Mesenchymal stem cell (in vitro differentiated cells and primary cell): ENCODE results near the gene OLFM3.

Experiments
- DNase-seq: peaks from one replicate; pipeline ENCODE4 v3.0.0-alpha.2; 2013
- H2AFZ ChIP-seq: one replicate; pipeline ENCODE4 v1.6.1; 2013; ENCODE audit warnings: low read depth, mild to moderate bottlenecking, control low read depth, inconsistent platforms, low read length, moderate library complexity
- H2AK5ac ChIP-seq: 2 replicates; pipeline ENCODE4 v1.6.1; 2013; ENCODE audit warnings: low read length, moderate library complexity, mild to moderate bottlenecking, inconsistent platforms; ENCODE audit not compliant: severe bottlenecking
- H2BK120ac ChIP-seq: one replicate; pipeline ENCODE4 v1.6.1; 2013; ENCODE audit warnings: low read depth, mild to moderate bottlenecking, inconsistent platforms, low read length, moderate library complexity
- H2BK12ac ChIP-seq, 2 experiments: one replicate each; pipeline ENCODE4 v1.6.1; 2013; ENCODE audit warnings: inconsistent platforms in 2 of 2, low read length in 2 of 2, mild to moderate bottlenecking in 2 of 2, moderate library complexity in 2 of 2, control low read depth in 1 of 2
- H2BK15ac ChIP-seq: one replicate; pipeline ENCODE4 v1.6.1; 2013; ENCODE audit warnings: mild to moderate bottlenecking, low read depth, inconsistent platforms; ENCODE audit not compliant: poor library complexity, severe bottlenecking
- H2BK5ac ChIP-seq: 2 replicates; pipeline ENCODE4 v1.6.1; 2013; ENCODE audit warnings: low read depth, mild to moderate bottlenecking, low read length, control low read depth, inconsistent platforms; ENCODE audit not compliant: poor library complexity, severe bottlenecking
- H3K14ac ChIP-seq, 2 experiments: one replicate each; pipeline ENCODE4 v1.6.1; 2013; ENCODE audit warnings: inconsistent platforms in 2 of 2, low read length in 2 of 2, control low read depth in 1 of 2, mild to moderate bottlenecking in 1 of 2, moderate library complexity in 1 of 2
- H3K18ac ChIP-seq, 2 experiments: one replicate each; pipeline ENCODE4 v1.6.1; 2013; ENCODE audit warnings: inconsistent platforms in 2 of 2, low read length in 2 of 2, control low read depth in 1 of 2, low read depth in 1 of 2, mild to moderate bottlenecking in 1 of 2
- H3K23ac ChIP-seq, 2 experiments: one replicate each; pipeline ENCODE4 v1.6.1; 2013; ENCODE audit warnings: inconsistent platforms in 2 of 2, low read length in 2 of 2, mild to moderate bottlenecking in 2 of 2, moderate library complexity in 2 of 2, control low read depth in 1 of 2
- H3K27ac ChIP-seq: 2 replicates; pipeline ENCODE4 v1.5.1; 2013; ENCODE audit warnings: mild to moderate bottlenecking, moderate library complexity, low read length, control low read depth, inconsistent platforms; ENCODE audit not compliant: poor library complexity, severe bottlenecking
- H3K27me3 ChIP-seq, 2 experiments: 2 replicates each; pipeline versions ENCODE4 v1.6.1 to v1.7.0; 2013; ENCODE audit warnings: low read length in 2 of 2, mild to moderate bottlenecking in 2 of 2, moderate library complexity in 2 of 2, control low read depth in 1 of 2, inconsistent platforms in 1 of 2; ENCODE audit not compliant: control insufficient read depth in 1 of 2, insufficient read depth in 1 of 2
- H3K36me3 ChIP-seq, 2 experiments: 2 replicates each; pipeline versions ENCODE4 v1.6.1 to v1.7.0; 2013; ENCODE audit warnings: low read length in 2 of 2, control low read depth in 1 of 2, inconsistent platforms in 1 of 2, low read depth in 1 of 2, mild to moderate bottlenecking in 1 of 2; ENCODE audit not compliant: insufficient read depth in 2 of 2, control insufficient read depth in 1 of 2
- H3K4ac ChIP-seq, 2 experiments: one replicate each; pipeline ENCODE4 v1.6.1; 2013; ENCODE audit warnings: inconsistent platforms in 2 of 2, low read length in 2 of 2, mild to moderate bottlenecking in 2 of 2, moderate library complexity in 2 of 2, control low read depth in 1 of 2, low read depth in 1 of 2
- H3K4me1 ChIP-seq: 2 replicates; pipeline ENCODE4 v1.6.1; 2013; ENCODE audit warnings: low read depth, low read length, control low read depth; ENCODE audit not compliant: control insufficient read depth, insufficient read depth
- H3K4me2 ChIP-seq: 2 replicates; pipeline ENCODE4 v1.6.1; 2013; ENCODE audit warnings: low read length, mild to moderate bottlenecking, inconsistent platforms; ENCODE audit not compliant: poor library complexity, severe bottlenecking
- H3K4me3 ChIP-seq, 2 experiments: 2 replicates each; pipeline versions ENCODE4 v1.5.1 to v1.7.0; 2013; ENCODE audit warnings: low read length in 2 of 2, mild to moderate bottlenecking in 2 of 2, control low read depth in 1 of 2, low read depth in 1 of 2; ENCODE audit not compliant: insufficient read depth in 1 of 2
- H3K79me1 ChIP-seq: replicated peaks from 2 replicates; pipeline ENCODE4 v1.6.1; 2013; ENCODE audit warnings: mild to moderate bottlenecking, control low read depth, low read length, inconsistent platforms; ENCODE audit not compliant: poor library complexity, severe bottlenecking
- H3K9ac ChIP-seq: 2 replicates; pipeline ENCODE4 v1.7.0; 2013; ENCODE audit warnings: mild to moderate bottlenecking, low read length, moderate library complexity
- H3K9me3 ChIP-seq: 2 replicates; pipeline ENCODE4 v1.7.0; 2013; ENCODE audit warnings: mild to moderate bottlenecking, low read length; ENCODE audit not compliant: control insufficient read depth
- H4K8ac ChIP-seq: one replicate; pipeline ENCODE4 v1.6.1; 2013; ENCODE audit warnings: inconsistent platforms, mild to moderate bottlenecking, low read length, moderate library complexity
- H4K91ac ChIP-seq: one replicate; pipeline ENCODE4 v1.6.1; 2013; ENCODE audit warnings: mild to moderate bottlenecking, low read length, inconsistent platforms
- WGBS: methylation state at CpG from one replicate; pipeline ENCODE4 v1.1.7; 2013; ENCODE audit warnings: mixed read lengths; 5-methylcytosine and 5-hydroxymethylcytosine counted together

OLFM3 gene

GRCh38 chr1:101942516-101943193, 54.1 kb downstream of the OLFM3 start:
- Histone ChIP-seq H2BK15ac (no peak overlapping the region), H3K4ac (no peak overlapping the region), H3K23ac (no peak overlapping the region), H2AK5ac (no peak overlapping the region), H3K79me1 (no peaks in the 10 kb centered on the region), H3K4me2 (no peak overlapping the region), H3K27me3 (no peaks in the 10 kb centered on the region), H3K27ac (no peak overlapping the region), H2BK5ac (no peak overlapping the region), H4K91ac (no peak overlapping the region), H3K36me3 (no peaks in the 10 kb centered on the region), H3K4me3 (no peak overlapping the region), H2BK120ac (no peak overlapping the region), H3K9me3 (no peaks in the 10 kb centered on the region), H3K18ac (no peak overlapping the region), H4K8ac (no peak overlapping the region), H3K4me1 (no peaks in the 10 kb centered on the region), H2BK12ac (no peak overlapping the region), H3K14ac (no peak overlapping the region), H3K9ac (no peak overlapping the region), H2AFZ (no peak overlapping the region)
- WGBS = 93% methylated on average over 2 of the region's 3 CpGs
- no peak for DNase-seq

DNA sequence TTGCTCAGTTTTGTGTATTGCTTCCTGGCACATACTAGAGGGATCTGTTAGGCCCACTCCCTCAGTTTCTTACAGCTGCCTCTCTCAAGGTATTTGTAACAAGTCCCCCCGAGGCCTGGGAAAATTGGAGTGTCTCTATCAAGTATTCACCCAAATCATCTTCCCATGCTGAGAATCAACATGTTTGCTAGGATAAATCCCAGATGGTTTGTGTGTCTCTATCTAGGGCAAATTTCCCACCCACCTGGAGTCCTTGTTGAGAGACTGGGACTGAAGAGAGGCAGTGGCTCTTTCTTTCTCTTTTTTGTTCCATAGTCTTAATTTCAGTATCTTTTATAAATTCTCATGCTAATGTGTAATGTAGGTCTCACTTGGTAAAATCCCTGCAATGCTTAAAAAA, 58.0 kb downstream of the OLFM3 start:
- Histone ChIP-seq H2BK5ac (no peak overlapping the region), H2BK15ac (no peak overlapping the region), H3K4me3 (no peak overlapping the region), H3K14ac (no peak overlapping the region), H3K27me3 (no peaks in the 10 kb centered on the region), H4K8ac (no peak overlapping the region), H3K9me3 (no peaks in the 10 kb centered on the region), H3K27ac (no peak overlapping the region), H3K23ac (no peak overlapping the region), H2AFZ (no peak overlapping the region), H4K91ac (no peak overlapping the region), H3K9ac (no peak overlapping the region), H3K4me2 (no peak overlapping the region), H3K18ac (no peak overlapping the region), H2AK5ac (no peak overlapping the region), H2BK12ac (no peak overlapping the region), H3K36me3 (no peaks in the 10 kb centered on the region), H2BK120ac (no peak overlapping the region), H3K79me1 (no peaks in the 10 kb centered on the region), H3K4me1 (no peaks in the 10 kb centered on the region), H3K4ac (no peak overlapping the region)
- whole genome bisulfite sequencing = 20% methylated on average over 1 of the region's 1 CpG
- no peak for DNase-seq

DNA sequence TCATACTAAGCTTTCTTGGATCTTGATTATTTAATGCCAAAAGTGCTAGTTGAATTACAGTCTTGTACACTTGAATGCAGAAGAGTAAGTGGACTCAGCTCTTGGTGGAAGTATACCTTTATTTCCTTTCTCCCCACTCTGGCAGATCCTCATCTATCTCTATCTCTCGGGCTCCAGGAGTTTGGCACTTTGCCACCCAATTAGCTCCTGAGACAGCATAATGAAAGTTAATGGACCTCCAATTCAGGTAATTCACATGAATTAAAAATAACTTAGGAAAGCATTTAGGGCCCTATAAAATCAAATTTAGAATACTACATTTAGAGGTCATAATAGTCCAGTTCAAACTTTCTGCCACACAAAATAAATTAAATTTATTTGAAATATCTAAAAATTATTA, 67.4 kb downstream of the OLFM3 start:
- no CpG with 5 or more reads among the region's 1 CpG for WGBS
- no peak overlapping the region for H3K27ac ChIP-seq
- H4K8ac ChIP-seq = no peak overlapping the region
- no peaks in the 10 kb centered on the region for H3K79me1 ChIP-seq
- no peaks in the 10 kb centered on the region for H3K36me3 ChIP-seq
- no peak overlapping the region for H2AK5ac ChIP-seq
- no peak overlapping the region for H2BK5ac ChIP-seq
- no peak overlapping the region for H3K4ac ChIP-seq
- H2BK12ac ChIP-seq = no peak overlapping the region
- no peaks in the 10 kb centered on the region for H3K9me3 ChIP-seq
- no peak overlapping the region for H2BK120ac ChIP-seq
- H3K14ac ChIP-seq = no peak overlapping the region
- H3K9ac ChIP-seq = no peak overlapping the region
- H3K4me3 ChIP-seq = no peak overlapping the region
- no peak overlapping the region for H2AFZ ChIP-seq
- H3K4me1 ChIP-seq = no peaks in the 10 kb centered on the region
- no peak overlapping the region for H3K23ac ChIP-seq
- no peak overlapping the region for H3K4me2 ChIP-seq
- no peak overlapping the region for H2BK15ac ChIP-seq
- no peak overlapping the region for H3K18ac ChIP-seq
- no peaks in the 10 kb centered on the region for H3K27me3 ChIP-seq
- no peak for DNase-seq
- no peak overlapping the region for H4K91ac ChIP-seq

DNA sequence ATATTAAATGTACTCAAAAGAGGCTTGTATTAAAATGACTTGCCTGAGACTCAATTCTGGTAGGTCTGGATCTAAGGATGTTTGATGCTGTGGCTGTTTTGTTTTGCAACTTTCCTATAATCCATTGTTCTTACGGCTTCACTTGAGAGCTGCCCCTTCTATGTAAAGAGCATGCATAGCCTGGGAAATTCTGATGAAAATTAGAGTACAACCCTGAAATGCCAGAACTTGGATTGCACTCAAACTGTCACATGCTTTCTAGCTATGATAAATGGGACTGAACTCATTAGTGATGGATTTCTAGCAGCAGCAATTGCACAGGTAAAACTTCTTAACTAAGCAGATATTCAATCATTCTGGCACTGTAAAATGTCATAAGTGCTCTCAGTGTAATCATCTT, 67.9 kb downstream of the OLFM3 start:
- H3K27ac ChIP-seq = no peak overlapping the region
- H2AK5ac ChIP-seq = no peak overlapping the region
- H2BK15ac ChIP-seq = no peak overlapping the region
- H3K18ac ChIP-seq = no peak overlapping the region
- no peaks in the 10 kb centered on the region for H3K9me3 ChIP-seq
- no peaks in the 10 kb centered on the region for H3K4me1 ChIP-seq
- no peak overlapping the region for H4K8ac ChIP-seq
- H3K4ac ChIP-seq = no peak overlapping the region
- no CpG with 5 or more reads among the region's 1 CpG for WGBS
- H3K4me3 ChIP-seq = no peak overlapping the region
- H3K36me3 ChIP-seq = no peaks in the 10 kb centered on the region
- no peak overlapping the region for H3K9ac ChIP-seq
- no peak for DNase-seq
- H3K79me1 ChIP-seq = no peaks in the 10 kb centered on the region
- H2BK12ac ChIP-seq = no peak overlapping the region
- H2BK5ac ChIP-seq = no peak overlapping the region
- no peak overlapping the region for H3K23ac ChIP-seq
- H3K14ac ChIP-seq = no peak overlapping the region
- no peak overlapping the region for H4K91ac ChIP-seq
- H2AFZ ChIP-seq = no peak overlapping the region
- no peak overlapping the region for H2BK120ac ChIP-seq
- H3K27me3 ChIP-seq = no peaks in the 10 kb centered on the region
- H3K4me2 ChIP-seq = no peak overlapping the region
